Stimulated activated CD4-positive, alpha-beta T cell treated with anti-CD3 and anti-CD28 coated beads, Interleukin-2, amount 100 ng/mL, for 4 hours (primary cell): ENCODE data around the gene NDUFB10.
A peak's percentile ranks its signal among the peaks of the same experiment; 100 is the strongest.
"Not testable (repeated sequence)": the region's sequence is repeated elsewhere in the genome, so short reads cannot be mapped to it uniquely, and the experiment has no call there.

Source experiments
- DNase-seq: peaks from one replicate; pipeline ENCODE4 v3.0.0-alpha.2; 2020; ENCODE audit warnings: low read depth

NDUFB10 gene

DNA sequence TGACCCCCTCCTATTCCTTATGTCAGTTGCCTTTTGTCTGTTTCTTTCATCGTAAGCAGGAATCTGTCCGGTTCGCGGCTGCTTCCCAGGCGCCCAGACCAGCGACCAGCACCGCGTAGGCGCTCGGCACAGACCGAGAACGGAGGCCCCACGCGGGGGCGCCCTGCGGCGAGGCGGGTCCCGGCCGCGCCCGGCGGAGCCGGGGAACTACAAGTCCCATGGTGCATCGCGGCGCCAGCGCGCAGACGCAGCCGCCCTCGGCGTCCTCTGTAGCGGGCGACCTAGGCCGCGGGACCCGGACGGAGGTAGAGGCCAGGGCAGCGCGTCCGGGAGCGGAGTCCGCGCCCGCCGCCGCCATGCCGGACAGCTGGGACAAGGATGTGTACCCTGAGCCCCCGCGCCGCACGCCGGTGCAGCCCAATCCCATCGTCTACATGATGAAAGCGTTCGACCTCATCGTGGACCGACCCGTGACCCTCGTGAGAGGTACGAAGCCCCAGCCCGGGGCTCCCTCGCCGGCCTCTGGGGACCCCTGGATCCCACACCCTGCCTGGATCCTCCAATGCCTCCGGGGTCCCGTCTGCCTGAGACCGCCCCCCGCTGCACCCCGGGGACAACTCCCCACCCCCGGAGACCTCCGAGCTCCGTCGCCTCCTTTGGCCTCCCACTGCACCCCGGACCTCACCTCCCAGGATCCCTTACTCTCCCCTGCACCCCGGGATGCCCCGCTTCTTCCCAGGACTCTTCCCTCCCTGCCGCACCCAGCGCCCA is at the start of gene NDUFB10:
NDUFB10 (plus strand) TSS at position 270 of the 771 bp plus-strand sequence; CDS start at position 357, 87 bp downstream.
- peak; percentile 86 for DNase-seq

DNA sequence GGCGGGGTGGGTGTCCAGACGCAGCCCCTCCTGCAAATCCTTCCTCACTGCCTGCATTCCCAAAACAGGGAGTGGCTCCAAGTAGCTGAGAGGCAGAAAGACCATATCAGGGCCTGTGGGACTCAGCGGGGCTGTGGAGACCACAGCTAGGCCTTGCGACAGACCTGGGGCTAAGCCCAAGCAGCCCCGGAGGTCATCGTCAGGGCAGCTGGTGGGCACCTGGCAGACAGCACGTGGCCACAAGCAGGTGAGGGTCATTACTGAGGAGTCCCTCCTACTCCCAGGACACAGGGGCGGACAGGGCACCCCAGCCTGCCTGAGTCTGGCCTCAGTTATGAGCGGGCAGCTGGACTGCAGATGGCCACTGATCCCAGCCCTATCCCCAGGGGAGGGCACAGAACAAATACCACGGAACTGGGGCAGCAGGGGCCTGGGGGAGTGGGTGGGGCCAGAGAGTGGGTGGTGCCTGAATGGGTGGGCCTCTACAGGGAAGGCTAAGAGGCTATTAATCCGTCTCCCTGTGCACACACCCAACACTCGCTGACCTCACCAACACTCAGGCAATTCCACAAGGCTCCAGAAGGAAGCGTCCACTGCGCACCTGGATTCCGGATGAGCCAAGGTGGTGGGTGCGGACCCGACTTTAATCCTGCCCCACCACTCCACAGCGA is 49.6 kb upstream of the NDUFB10 start:
- no peak for DNase-seq

- no peak for DNase-seq
Observed at GRCh38 chr16:1911467-1912214, 47.7 kb upstream of the NDUFB10 start.

DNA sequence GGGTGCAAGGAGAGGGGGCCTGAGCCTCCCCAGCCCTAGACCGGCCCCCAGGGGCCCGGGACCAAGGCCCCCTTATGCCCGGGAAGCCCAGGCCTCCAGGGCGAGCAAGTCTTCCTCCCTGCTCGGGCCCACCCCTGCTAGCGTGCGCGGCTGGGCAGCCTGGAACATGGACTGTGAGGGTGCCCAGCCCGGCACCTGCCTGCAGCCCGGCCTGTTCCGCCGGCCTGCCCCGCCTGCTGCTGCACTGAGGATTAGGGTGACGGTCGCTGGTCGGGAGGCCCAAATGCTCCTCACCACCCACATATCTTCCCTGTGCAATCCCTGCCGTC is 47.2 kb upstream of the NDUFB10 start:
- DNase-seq: no peak

DNA sequence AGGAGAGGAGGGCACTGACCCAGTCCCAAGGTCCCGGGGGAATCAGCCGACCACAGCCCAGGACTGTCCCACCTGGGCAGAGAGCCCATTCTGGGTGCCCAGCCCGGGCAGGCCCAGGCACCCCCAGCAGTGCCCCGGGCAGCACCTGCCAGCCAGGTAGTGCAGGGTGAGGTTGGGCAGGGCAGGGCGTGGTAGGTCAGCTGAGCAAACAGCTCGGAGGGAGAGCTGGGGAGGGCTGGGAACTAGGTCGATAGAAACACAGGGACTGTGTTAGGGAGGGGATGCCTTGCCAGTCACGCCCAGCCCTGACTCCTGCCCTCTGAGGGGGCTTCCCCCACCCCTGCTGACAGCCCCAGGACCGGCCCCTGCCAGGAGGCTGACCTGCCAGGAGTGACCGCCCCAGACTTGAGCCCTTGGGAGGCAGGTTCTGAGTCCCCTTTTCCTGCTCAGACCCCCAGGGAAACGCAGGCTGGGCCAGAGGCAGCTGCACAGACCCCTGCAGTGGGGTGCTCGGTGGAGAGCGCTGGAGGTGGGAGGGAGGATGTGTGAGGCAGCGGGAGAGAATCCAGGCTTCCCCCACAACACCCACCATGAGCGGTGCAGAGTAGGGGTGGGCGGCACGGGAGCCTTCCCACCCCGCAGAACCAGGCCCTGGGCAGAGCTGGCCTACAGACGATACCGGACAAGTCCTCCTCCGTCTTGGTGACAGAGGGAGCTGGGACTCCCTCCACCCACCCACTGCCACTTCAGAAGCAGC is 45.8 kb upstream of the NDUFB10 start:
- no peak for DNase-seq

GRCh38 chr16:1914084-1914608 is 45.2 kb upstream of the NDUFB10 start:
- DNase-seq: no peak

DNA sequence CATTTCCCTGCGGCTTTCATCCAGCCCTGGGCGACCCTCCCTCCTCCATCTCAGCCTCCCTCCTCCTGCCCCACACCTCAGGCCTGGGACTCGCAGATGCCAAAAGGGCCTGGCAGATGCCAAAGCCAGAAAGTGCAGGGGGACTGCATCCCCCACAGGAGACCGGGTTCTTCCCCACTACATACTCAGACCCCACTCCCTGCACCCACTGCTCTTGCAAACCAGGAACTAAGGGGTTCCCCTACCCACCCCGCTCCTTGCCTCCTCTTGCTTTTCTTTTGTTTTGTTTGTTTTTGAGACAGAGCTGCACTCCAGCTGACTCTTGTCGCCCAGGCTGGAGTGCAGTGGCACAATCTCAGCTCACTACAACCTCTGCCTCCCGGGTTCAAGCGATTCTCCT is 44.4 kb upstream of the NDUFB10 start:
- no peak for DNase-seq

GRCh38 chr16:1915732-1916639 is 43.4 kb upstream of the NDUFB10 start:
- no peak for DNase-seq

DNA sequence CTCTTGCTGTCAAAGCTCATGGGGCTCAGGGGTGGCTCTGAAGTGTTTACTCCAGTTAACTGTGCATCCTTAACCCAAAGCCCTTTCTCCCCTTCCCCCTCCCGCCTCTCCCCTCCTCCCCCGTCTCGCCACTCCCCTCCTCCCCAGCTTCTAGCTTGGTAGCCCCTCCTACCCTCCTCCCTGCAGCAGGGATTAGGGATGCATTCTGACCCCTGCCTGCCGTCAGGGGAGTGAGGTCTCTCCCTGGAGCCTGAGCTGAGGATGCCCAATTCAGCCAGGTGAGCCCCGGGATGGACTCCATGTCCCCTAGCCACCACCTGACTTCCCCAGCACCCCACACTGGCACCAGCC is 42.7 kb upstream of the NDUFB10 start:
- no peak for DNase-seq

GRCh38 chr16:1917056-1917664 is 42.2 kb upstream of the NDUFB10 start:
- DNase-seq: no peak

DNA sequence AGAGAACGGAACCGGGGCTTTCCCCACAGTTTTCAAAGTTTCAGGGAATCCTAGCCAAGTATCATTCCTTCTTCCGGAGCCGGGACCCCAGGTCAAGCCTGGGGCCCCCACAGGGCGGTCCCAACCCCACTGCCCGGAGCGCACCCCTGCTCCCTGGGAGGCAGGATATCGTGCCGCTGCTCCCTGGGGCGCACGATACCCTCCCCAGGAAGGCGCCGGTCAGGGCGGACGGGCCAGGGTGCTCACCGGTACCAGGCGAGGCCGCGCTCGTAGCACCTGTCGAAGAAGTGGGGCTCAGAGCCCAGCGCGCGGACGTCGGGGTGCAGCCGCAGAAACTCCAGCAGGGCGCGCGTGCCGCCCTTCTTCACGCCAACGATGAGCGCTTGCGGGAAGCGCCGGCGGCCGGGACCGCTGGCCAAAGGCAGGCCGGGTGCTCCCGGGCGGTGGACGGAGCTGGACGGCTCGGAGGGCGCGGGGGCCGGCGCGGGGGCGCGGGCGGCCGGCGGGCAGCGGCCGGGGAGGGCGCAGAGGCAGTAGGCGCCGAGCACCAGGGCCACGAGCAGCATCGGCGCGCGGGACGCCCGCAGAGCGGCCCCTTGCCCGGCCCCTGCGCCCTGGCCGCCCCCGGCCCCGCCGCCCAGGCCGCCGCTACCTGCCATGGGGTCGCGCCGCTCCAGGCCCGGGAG is 41.5 kb upstream of the NDUFB10 start:
- DNase-seq: no peak

DNA sequence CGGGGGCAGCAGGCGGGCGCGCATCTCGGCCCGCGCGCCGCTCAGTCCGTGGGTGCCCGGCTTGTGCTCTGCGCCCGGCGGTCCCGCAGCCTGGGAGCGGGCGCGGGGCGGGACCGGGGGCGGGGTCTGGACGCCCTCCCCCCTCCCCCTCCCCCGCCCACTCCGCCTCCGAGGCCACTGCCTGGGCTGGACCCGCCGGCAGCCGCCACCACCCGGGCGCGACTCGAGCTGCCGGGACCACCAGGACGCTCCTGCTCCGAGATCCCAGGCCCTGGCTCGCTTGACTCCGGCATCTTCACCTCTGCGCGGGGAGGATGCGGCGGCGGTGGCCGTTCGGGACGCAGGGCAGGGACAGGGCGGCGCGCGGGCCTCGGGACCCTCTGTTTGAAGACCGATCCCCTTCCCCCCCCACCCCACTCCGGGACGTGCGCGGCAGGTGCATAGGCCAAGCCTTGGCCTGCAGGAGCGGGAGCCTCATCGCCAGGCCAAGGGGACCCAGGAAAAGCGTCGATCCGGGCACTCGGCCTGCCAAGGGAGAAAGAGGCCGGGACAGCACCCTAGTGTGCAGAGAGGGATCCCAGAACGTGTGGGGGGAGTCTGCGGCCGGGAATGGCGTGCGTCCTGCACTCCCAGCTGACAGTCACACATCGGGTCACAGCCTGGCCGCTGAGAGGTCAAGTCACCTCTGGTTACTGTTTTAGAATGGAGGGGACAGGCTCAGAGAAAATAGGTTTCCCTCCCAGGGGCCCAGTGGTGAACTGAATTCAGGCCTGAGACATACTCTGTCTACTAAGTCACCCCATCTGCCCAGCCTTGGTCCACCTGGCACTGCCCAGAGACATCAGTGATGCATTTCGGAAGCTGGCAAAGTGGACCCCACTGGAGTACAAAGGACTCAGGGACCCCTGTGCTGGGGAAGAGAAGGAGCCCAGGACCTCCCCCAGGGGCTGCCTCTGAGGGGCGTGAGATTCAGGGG is 40.7 kb upstream of the NDUFB10 start, which contains the start of gene HS3ST6:
HS3ST6 (minus strand) TSS at position 65 of the 976 bp plus-strand sequence. CDS start 92 bp downstream, outside the sequence.
- DNase-seq: no peak

GRCh38 chr16:1919327-1919998 is 39.9 kb upstream of the NDUFB10 start:
- DNase-seq: no peak

- not testable (repeated sequence) for DNase-seq
Observed at GRCh38 chr16:1920122-1920521, 39.2 kb upstream of the NDUFB10 start.

DNA sequence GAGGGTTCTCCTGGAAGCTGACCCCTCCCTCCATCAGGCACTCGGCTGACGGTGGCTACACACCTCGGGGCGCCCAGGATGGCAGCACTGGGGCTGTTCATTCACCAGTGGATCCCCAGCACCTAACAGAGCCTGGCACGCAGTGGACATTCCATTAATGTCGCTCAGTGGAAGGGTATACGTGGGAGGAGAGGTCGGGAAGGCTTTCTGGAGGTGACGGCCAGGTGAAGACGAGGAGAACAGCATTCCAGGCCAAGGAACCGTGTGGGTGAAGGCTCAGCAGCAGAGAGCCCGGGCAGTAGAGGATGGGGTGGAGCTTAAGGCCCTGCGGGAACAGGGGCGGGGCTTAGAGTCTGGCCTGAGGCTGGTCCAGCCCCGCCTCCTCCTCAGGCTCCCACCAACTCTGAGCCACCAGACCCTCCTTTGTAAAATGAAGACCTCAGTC is 38.6 kb upstream of the NDUFB10 start:
- DNase-seq: no peak

DNA sequence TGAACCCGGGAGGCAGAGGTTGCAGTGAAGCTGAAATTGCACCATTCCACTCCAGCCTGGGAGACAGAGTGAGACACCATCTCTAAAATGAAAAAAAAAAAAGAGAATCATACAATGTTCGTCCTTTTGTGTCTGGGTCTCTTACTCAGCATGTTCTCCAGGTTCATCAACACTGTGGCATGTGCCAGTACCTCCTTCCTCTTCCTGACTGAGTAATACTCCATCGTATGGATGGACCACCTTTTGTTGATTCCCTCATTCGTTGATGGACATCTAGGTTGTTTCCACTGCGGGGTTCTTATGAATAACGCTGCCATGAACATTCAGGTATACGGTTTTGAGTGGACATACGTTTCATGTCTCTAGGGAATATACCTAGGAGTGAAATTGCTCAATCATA is 37.0 kb upstream of the NDUFB10 start:
- DNase-seq: no peak

DNA sequence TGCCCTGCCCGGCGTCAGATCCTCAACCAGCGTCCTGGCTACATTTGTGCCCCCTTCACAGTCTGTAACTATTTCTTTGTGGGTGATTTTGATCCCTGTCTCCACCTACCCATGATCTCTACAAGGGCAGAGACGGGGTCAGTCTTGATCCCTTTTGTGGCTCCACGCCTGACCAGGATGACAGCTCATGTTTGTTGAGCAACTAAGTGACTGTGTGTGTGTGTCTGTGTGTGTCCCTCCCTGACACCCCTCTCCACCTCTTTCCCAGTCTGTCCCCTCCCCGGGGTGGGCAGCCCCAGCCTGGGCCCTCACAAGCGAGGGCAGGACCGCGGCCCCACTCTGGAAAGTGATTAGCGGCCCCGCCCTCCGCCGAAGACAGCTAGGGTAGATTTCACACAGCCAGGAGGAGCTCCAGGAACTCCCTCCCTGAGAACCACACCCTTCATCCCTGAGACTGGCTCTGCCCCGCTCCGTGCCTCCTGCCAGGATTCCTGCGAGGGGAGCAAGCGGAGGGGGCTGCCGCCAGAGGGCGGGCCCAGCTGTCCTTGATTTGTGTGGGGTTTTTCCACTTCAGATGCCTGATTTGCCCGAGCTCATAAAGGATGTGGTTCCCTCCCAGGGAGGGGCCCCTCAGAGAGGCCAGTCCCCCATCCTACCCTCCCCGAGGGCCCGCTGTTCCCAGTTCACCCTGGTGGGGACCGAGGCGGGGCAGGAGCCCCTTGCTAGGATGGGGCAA is 35.9 kb upstream of the NDUFB10 start:
- no peak for DNase-seq
